Small intestine (tissue), 7 donors: Measurements from ENCODE around the gene RIPOR3. TPM values are rescaled to one million over a fixed set of nuclear protein-coding genes. Genes with fewer than 3 reads are reported as not detected.

Experiments used
- DNase-seq, 2 donors: peaks; one replicate each; pipeline versions ENCODE4 v3.0.0 to v3.0.0-alpha.2; 2013
- FAIRE-seq: peaks from 2 replicates; lab custom pipeline; 2012; peaks lifted over from hg19 to GRCh38; lab: Jason Lieb, UNC
- H3K27ac ChIP-seq, 3 donors: one replicate each; pipeline ENCODE4 v1.5.1; 2013; ENCODE audit warnings: low read length in 2 of 3, mild to moderate bottlenecking in 2 of 3, control low read depth in 1 of 3, inconsistent platforms in 1 of 3, low read depth in 1 of 3, moderate library complexity in 1 of 3
- H3K27me3 ChIP-seq, 3 donors: one replicate each; pipeline ENCODE4 v1.6.1; 2013; ENCODE audit warnings: low read length in 3 of 3, inconsistent platforms in 1 of 3; ENCODE audit not compliant: control insufficient read depth in 3 of 3, insufficient read depth in 3 of 3
- H3K36me3 ChIP-seq, 3 donors: one replicate each; pipeline ENCODE4 v1.6.1; 2013; ENCODE audit warnings: low read length in 3 of 3, inconsistent platforms in 1 of 3, low read depth in 1 of 3, mild to moderate bottlenecking in 1 of 3, moderate library complexity in 1 of 3; ENCODE audit not compliant: control insufficient read depth in 3 of 3, insufficient read depth in 2 of 3
- H3K4me1 ChIP-seq, 3 donors: one replicate each; pipeline ENCODE4 v1.6.1; 2013; ENCODE audit warnings: low read length in 2 of 3, inconsistent platforms in 1 of 3, low read depth in 1 of 3, mild to moderate bottlenecking in 1 of 3, moderate library complexity in 1 of 3; ENCODE audit not compliant: control insufficient read depth in 3 of 3, insufficient read depth in 2 of 3
- H3K4me3 ChIP-seq, 3 donors: one replicate each; pipeline ENCODE4 v1.5.1; 2013; ENCODE audit warnings: low read length in 3 of 3, control low read depth in 1 of 3, inconsistent platforms in 1 of 3, low read depth in 1 of 3, mild to moderate bottlenecking in 1 of 3, moderate library complexity in 1 of 3
- H3K9me3 ChIP-seq, 2 donors: one replicate each; pipeline ENCODE4 v1.6.1; 2013; ENCODE audit warnings: low read depth in 1 of 2, low read length in 1 of 2; ENCODE audit not compliant: control insufficient read depth in 2 of 2, insufficient read depth in 1 of 2
- WGBS, 3 donors: extraction: QIAGEN DNeasy Blood & Tissue Kit; methylation state at CpG; one replicate each; pipeline ENCODE4 v1.1.7; 2013; 5-methylcytosine and 5-hydroxymethylcytosine counted together
- polyA plus RNA-seq, 4 donors: library from polyadenylated mRNA; stranded (reverse) in 3 of 4; unstranded in 1 of 4; fragments of 200-250 nt in 3 of 4; fragments of 120-200 nt in 1 of 4; gene quantifications; one replicate each; pipeline versions ENCODE4 v1.2.1 to v1.2.3, GENCODE V29; 2013
- donor health status: healthy with polysubstance abuse.
- donor health status: control.
- donor health status: control.
- donor health status: Bipolar disorder and iron deficiency.
- donor health status: healthy.

The RIPOR3 gene
- polyA plus RNA-seq, 4 donors = 0.22 to 10.9 (median 3.2) TPM

- Histone ChIP-seq H3K27ac (peak overlapping the region in 2 of 3 donors; percentile 18 to 22), H3K4me3 (peak overlapping the region in 1 of 3 donors; percentile 16), H3K9me3 (no peaks in the 10 kb centered on the region), H3K36me3 (no peaks in the 10 kb centered on the region), H3K4me1 (peaks cover 0 to 15% (median 7%) of the 10 kb centered on the region in 3 donors), H3K27me3 (peaks cover 0 to 3% (median 0%) of the 10 kb centered on the region in 3 donors)
- DNase-seq (peak; percentile 53 to 90), FAIRE-seq (no peak)
- 17 to 23% (median 23%) methylated on average over 20 to 21 of the region's 21 CpGs for WGBS, 3 donors
Measured at GRCh38 chr20:50635676-50636600, 55.4 kb downstream of the RIPOR3 start.

GRCh38 chr20:50635014-50635557 lies 56.3 kb downstream of the RIPOR3 start:
- peaks cover 0 to 3% (median 0%) of the 10 kb centered on the region in 3 donors for H3K27me3 ChIP-seq
- no peaks in the 10 kb centered on the region for H3K9me3 ChIP-seq
- H3K4me1 ChIP-seq = peaks cover 0 to 15% (median 7%) of the 10 kb centered on the region in 3 donors
- WGBS, 3 donors = 75 to 91% (median 78%) methylated on average over 10 of the region's 10 CpGs
- DNase-seq = no peak
- no peaks in the 10 kb centered on the region for H3K36me3 ChIP-seq
- H3K27ac ChIP-seq = no peak overlapping the region
- no peak for FAIRE-seq
- H3K4me3 ChIP-seq = no peak overlapping the region

- no peak overlapping the region for H3K27ac ChIP-seq
- WGBS, 3 donors = 65 to 75% (median 74%) methylated on average over 6 of the region's 6 CpGs
- DNase-seq = no peak
Measured at GRCh38 chr20:50634191-50634590, 57.2 kb downstream of the RIPOR3 start.

DNA sequence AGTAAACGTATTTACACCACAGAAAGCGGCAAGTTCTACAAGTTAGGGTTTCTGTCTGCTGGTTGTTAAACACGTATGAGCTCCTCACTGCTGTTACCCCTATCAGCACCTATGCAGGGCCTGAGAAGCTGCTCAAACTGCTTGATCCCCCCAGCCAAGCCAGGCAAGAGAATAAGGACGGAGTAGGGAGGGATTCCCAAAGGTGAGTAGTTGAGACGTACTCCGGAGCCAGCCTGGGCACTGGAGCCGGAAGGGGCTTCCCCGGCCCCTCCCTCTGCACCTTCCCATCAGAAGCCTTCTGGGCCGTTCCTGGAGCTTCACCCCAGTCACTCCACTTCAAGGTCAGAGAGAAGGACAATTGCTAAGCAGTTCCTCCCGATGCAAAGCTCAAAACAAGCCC lies 58.0 kb downstream of the RIPOR3 start:
- Histone ChIP-seq H3K4me3 (no peak overlapping the region), H3K27ac (no peak overlapping the region), H3K27me3 (peaks cover 0 to 3% (median 0%) of the 10 kb centered on the region in 3 donors), H3K4me1 (peaks cover 0 to 15% (median 3%) of the 10 kb centered on the region in 3 donors), H3K9me3 (no peaks in the 10 kb centered on the region), H3K36me3 (no peaks in the 10 kb centered on the region)
- no peak for DNase-seq
- FAIRE-seq = no peak
- 66 to 72% (median 70%) methylated on average over 10 of the region's 10 CpGs for WGBS, 3 donors

More at GRCh38 chr20:50634191-50634590, 57.2 kb downstream of the RIPOR3 start:
- Histone ChIP-seq H3K27me3 (peaks cover 0 to 3% (median 0%) of the 10 kb centered on the region in 3 donors), H3K4me1 (peaks cover 0 to 15% (median 7%) of the 10 kb centered on the region in 3 donors), H3K4me3 (no peak overlapping the region), H3K36me3 (no peaks in the 10 kb centered on the region), H3K9me3 (no peaks in the 10 kb centered on the region)
- no peak for FAIRE-seq

GRCh38 chr20:50632701-50633100 lies 58.6 kb downstream of the RIPOR3 start:
- Histone ChIP-seq H3K27ac (no peak overlapping the region), H3K4me1 (peaks cover 0 to 15% (median 2%) of the 10 kb centered on the region in 3 donors), H3K4me3 (no peak overlapping the region), H3K36me3 (no peaks in the 10 kb centered on the region), H3K9me3 (no peaks in the 10 kb centered on the region), H3K27me3 (peaks cover 0 to 3% (median 0%) of the 10 kb centered on the region in 3 donors)
- no peak for DNase-seq
- WGBS, 3 donors = 86 to 92% (median 91%) methylated on average over 5 of the region's 5 CpGs
- no peak for FAIRE-seq

GRCh38 chr20:50632236-50632635 lies 59.1 kb downstream of the RIPOR3 start:
- 83 to 87% (median 86%) methylated on average over 7 of the region's 7 CpGs for WGBS, 3 donors
- no peaks in the 10 kb centered on the region for H3K36me3 ChIP-seq
- no peaks in the 10 kb centered on the region for H3K9me3 ChIP-seq
- peaks cover 0 to 14% (median under 1%) of the 10 kb centered on the region in 3 donors for H3K4me1 ChIP-seq
- H3K27me3 ChIP-seq = peaks cover 0 to 3% (median 0%) of the 10 kb centered on the region in 3 donors
- H3K27ac ChIP-seq = no peak overlapping the region
- no peak for DNase-seq
- FAIRE-seq = no peak
- no peak overlapping the region for H3K4me3 ChIP-seq

DNA sequence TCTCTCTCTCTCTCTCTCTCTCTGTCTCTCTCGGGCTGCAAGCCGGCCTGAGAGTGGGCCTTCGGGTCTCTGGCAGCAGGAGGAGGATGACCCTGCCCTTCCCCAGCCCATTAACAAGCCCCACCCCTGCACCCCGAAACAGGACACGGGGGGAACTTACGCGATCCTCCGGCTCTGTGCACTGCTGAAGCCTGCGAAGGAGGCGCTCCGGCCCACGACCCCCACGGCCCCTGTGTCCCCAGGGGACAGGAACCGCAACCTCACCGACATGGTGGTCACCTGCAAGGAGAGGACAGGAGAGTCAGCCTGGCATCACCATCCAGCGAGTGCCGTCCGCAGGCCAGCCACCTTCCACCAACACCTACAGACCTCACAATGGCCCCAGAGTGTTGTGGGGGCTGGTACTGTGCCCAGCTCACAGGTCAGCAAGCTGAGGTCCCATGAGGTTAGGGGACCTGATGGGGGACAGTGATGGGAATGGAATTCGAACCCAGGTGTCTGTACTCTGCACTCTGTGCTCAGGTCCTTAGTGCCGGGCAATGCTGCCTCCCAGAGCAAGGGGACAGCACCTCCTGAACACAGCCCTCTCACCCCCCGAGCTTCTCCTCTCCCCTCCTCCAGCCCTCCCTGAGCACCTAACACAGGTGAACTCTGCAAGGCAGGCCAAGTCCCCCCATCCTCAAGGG lies 60.6 kb downstream of the RIPOR3 start:
- Histone ChIP-seq H3K27me3 (peaks cover 0 to 3% (median 0%) of the 10 kb centered on the region in 3 donors), H3K4me3 (no peak overlapping the region), H3K9me3 (no peaks in the 10 kb centered on the region), H3K4me1 (peaks cover 0 to 3% (median 0%) of the 10 kb centered on the region in 3 donors), H3K27ac (no peak overlapping the region), H3K36me3 (no peaks in the 10 kb centered on the region)
- WGBS, 3 donors = 87 to 90% (median 87%) methylated on average over 20 to 21 of the region's 21 CpGs
- no peak for DNase-seq
- FAIRE-seq = no peak

- Histone ChIP-seq H3K36me3 (no peaks in the 10 kb centered on the region), H3K4me1 (peaks cover 0 to 3% (median 0%) of the 10 kb centered on the region in 3 donors), H3K27ac (no peak overlapping the region), H3K4me3 (no peak overlapping the region), H3K27me3 (no peaks in the 10 kb centered on the region), H3K9me3 (no peaks in the 10 kb centered on the region)
- no peak for FAIRE-seq
- WGBS, 3 donors = 70 to 82% (median 71%) methylated on average over 7 of the region's 7 CpGs
- no peak for DNase-seq
Measured at GRCh38 chr20:50629670-50630045, 61.7 kb downstream of the RIPOR3 start.
